H54 (cell line): ENCODE data around the gene NUBP2.

Experiments
- DNase-seq: peaks from one replicate; pipeline ENCODE4 v3.0.0; 2011; ENCODE audit warnings: low spot score, mixed read lengths; ENCODE audit not compliant: insufficient read length
- FAIRE-seq: peaks from 3 replicates; lab custom pipeline; 2011; peaks lifted over from hg19 to GRCh38; lab: Jason Lieb, UNC
- POLR2A ChIP-seq: IDR thresholded peaks from 2 replicates; pipeline ENCODE4 v1.6.1; 2011; ENCODE audit warnings: low read depth, mild to moderate bottlenecking, low read length

The NUBP2 gene

GRCh38 chr16:1820946-1821290, 38.2 kb downstream of the NUBP2 start:
- FAIRE-seq, result no peak
- TF ChIP-seq POLR2A, result no peak
- DNase-seq, result no peak

- DNase-seq (no peak), FAIRE-seq (no peak)
- TF ChIP-seq POLR2A, result no peak
Observed at GRCh38 chr16:1821861-1822611, 39.3 kb downstream of the NUBP2 start.

GRCh38 chr16:1822801-1823200, 40.0 kb downstream of the NUBP2 start:
- no peak for DNase-seq
- no peak for FAIRE-seq
- no peak for TF ChIP-seq POLR2A

- no peak for FAIRE-seq
- no peak for TF ChIP-seq POLR2A
- peak; percentile 42 for DNase-seq
Observed at GRCh38 chr16:1823821-1824220, 41.1 kb downstream of the NUBP2 start.

GRCh38 chr16:1825381-1825863, 42.7 kb downstream of the NUBP2 start:
- no peak for FAIRE-seq
- no peak for TF ChIP-seq POLR2A
- DNase-seq, result no peak

- DNase-seq, result peak; percentile 78
- no peak for TF ChIP-seq POLR2A
Observed at GRCh38 chr16:1825864-1826690, 43.3 kb downstream of the NUBP2 start.

GRCh38 chr16:1826691-1827573, 44.2 kb downstream of the NUBP2 start, which contains the start of the genes FAHD1 and HAGH:
TSS of gene FAHD1 (plus strand) at chr16:1827206. CDS start at chr16:1827239, 33 bp downstream.
TSS of gene HAGH (minus strand) at chr16:1826825. CDS start at chr16:1826787, 38 bp downstream.
- DNase-seq, result peak; percentile 99
- TF ChIP-seq POLR2A, result peak; percentile 58
- no peak for FAIRE-seq

More at GRCh38 chr16:1825864-1826690, 43.3 kb downstream of the NUBP2 start:
- FAIRE-seq, result no peak

- TF ChIP-seq POLR2A, result no peak
- FAIRE-seq, result no peak
Observed at GRCh38 chr16:1828645-1829410, 46.1 kb downstream of the NUBP2 start.

GRCh38 chr16:1830213-1830612, 47.5 kb downstream of the NUBP2 start:
- DNase-seq (no peak), FAIRE-seq (no peak)
- TF ChIP-seq POLR2A, result no peak

More at GRCh38 chr16:1828645-1829410, 46.1 kb downstream of the NUBP2 start:
- DNase-seq, result no peak

- FAIRE-seq (no peak), DNase-seq (no peak)
- TF ChIP-seq POLR2A, result no peak
Observed at GRCh38 chr16:1831186-1832075, 48.7 kb downstream of the NUBP2 start.

- DNase-seq (no peak), FAIRE-seq (no peak)
- no peak for TF ChIP-seq POLR2A
Observed at GRCh38 chr16:1832838-1833454, 50.2 kb downstream of the NUBP2 start.

GRCh38 chr16:1834096-1834495, 51.3 kb downstream of the NUBP2 start:
- no peak for FAIRE-seq
- no peak for TF ChIP-seq POLR2A
- no peak for DNase-seq
